Measurements from ENCODE around the gene GAB2. TPM values are rescaled to one million over a fixed set of nuclear protein-coding genes. Genes with fewer than 3 reads are reported as not detected.

The GAB2 gene
- total RNA-seq, 1 donor from 2014 or later = 33.2 TPM

DNA sequence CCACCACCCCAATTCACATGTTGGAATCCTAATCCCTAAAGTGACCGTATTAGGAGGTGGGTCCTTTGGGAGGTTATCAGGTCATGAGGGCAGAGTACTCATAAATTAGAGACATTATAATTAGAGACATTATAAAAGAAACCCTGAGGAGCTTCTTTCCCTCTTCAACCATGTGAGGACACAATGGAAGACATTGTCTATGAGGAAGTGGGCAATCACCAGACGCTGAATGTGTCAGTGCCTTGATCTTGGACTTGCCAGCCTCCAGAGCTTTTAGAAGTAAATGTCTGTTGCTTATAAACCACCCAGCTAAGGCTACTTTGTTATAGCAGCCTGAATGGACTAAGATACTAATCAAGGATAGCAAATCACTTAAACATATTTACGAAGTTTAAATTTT is 14.8 kb downstream of the GAB2 start:
- DNase-seq (ENCODE audit: extremely low read depth, low read depth, low spot score) = no peak

DNA sequence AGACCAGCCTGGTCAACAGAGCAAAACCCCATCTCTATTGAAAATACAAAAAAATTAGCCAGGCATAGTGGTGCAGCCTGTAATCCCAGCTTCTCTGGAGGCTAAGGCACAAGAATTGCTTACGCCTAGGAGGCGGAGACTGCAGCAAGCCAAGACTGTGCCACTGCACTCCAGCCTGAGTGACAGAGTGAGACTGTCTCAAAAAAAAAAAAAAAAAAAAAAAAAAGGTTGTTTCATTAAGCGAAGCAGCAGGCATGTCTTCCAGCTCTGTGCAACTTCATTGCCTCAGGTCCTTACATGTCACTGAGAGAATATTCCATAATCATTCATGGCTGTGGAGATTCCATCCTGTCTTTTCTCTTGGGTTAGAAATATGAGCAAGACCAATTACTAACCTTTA is 16.9 kb downstream of the GAB2 start:
- no peak for DNase-seq (ENCODE audit: extremely low read depth, low read depth, low spot score)

DNA sequence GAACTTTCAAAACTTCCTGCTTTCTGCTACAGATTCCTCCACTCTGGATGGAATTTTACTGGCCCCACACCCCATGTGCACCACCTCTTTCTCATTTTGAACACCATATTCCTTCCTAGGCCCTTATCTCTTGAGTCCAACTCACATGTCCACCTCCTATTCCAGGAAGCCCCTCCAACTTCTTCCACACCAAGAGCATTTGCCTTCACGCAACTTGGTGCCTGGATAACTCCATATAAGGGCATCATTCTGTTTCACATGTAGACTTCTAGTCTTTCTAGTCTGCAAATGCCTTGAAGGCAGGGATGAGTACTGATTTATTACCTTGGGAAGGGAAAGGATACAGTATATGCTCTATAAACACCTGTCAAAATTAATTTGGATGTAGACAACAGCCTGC is 17.5 kb downstream of the GAB2 start:
- DNase-seq (ENCODE audit: extremely low read depth, low read depth, low spot score) = no peak

DNA sequence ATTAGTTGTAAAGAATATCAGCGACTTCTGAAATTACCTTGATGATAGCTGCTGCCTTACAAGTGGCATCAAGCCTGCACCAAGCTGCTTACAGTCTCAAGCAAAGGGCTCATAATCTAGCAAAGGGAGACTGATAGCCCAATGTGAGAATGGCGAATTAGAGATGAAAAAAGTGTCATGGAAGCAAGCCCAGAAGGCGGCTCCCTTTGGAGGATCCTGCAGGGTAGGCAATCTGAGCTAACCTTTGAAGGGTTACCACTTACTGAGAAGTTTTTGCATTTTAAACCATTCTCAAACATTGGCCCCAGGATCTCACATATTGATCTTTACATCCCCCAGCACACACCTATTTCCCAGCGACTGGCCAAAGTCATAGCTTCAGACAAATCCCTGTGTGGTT is 18.5 kb downstream of the GAB2 start:
- DNase-seq (ENCODE audit: extremely low read depth, low read depth, low spot score) = no peak

DNA sequence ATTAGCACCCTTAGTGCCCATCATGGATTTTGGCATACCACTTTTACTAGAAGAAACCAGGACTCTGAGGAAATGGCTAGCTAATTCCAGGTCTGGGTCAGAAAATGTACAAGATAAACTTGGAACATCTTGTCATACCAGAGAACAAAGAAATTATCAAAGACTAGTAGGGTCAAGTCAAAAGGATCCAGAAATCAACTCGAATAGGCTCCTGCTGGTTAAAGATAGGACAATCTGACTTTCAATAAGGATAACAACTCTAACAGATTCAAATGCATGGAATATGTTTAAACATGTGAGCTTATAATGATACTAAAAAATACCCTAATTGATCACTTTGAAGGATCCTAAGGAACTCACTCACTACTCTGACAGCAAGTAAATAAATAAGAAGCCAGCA is 18.9 kb downstream of the GAB2 start:
- no peak for DNase-seq (ENCODE audit: extremely low read depth, low read depth, low spot score)

DNA sequence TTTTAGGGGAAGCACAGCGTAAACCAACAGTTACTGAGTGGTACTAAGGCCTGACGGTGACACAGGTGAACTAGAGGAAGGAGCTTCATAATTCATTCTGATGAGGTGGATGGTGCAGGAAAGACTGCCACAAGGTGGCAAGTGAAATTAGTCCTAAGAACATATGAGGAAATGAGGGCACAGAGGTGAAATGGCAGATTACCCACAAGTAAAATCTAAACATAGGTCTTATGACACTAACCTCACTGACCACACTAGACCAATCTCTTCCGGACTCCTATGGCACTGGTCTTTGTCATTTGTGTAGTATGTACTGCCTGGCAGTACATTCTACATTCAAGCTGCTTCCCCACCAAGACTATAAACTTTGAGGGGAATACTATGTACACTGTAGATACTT is 20.2 kb downstream of the GAB2 start:
- no peak for DNase-seq (ENCODE audit: extremely low read depth, low read depth, low spot score)

DNA sequence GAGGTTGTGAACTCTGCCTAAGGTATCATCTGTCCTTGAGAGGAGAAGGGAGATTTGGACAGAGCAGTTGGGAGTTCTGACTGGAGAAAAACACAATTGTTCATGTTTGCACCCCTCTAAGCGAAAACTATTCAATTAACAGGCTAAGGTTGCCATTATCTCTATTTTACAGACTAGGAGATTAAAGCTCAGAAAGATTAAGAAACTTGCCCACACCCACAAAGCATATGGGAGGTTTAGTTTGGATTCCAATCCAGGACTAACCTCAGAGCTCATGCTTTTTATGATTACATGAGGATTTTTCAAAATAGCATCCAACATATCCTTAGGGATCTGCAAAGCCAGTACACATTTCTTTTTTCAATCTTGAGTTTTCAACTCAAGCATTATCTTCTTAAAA is 22.0 kb downstream of the GAB2 start:
- DNase-seq (ENCODE audit: extremely low read depth, low read depth, low spot score) = no peak

DNA sequence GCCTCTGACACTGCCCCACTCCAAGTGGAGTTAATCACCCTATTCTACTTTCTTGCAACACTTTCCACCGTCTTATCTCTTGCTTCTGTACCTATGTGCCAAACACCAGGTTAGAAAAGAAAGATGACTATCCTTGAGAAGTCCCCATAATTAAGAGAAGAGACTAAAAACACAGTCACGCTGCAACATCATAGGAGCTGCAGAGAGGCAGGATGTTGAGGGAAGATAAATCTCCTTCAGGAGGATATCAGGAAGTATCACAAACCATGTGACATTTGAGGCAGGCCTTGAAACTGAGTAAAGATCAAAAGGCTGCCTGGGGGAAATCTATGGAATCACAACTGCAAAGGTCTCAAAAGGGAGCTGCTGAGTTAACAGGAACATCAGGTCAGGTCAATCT is 24.8 kb downstream of the GAB2 start:
- DNase-seq (ENCODE audit: extremely low read depth, low read depth, low spot score) = no peak

DNA sequence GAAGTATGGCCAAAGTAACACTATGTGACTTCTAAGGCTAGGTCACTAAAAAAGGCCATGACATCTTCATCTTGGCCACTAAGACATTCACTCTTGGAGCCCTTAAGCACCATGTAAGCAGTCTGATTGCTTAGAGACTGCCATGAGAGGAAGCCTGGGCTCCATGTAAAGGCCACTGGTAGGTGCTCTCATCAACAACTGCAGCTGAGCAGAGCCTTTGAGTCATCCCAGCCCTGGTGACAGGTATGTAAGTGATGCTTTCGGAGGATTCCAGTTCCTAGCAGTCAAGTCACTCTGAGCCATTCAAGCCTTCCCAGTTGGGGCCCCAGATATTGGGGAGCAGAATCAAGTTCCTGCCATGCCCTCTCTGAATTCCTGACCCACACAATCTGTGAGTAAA is 26.2 kb downstream of the GAB2 start:
- no peak for DNase-seq (ENCODE audit: extremely low read depth, low read depth, low spot score)

DNA sequence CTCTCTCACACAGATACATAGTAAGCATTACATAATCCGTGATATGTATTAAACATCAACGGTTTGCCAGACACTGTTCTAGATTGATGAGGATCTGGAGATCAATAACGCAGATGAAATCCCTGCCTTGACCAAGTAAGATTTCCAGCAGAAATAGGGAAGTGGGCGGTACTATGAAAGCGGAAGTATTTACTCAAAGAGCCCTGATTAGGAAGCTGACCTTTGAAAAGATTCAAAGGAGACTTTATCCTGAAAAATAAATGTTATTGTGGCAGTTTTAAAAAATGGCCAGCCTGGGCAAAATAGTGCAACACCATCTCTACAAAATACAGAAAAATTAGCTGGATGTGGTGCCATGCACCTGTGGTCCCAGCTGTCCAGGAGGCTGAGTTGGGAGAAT is 26.8 kb downstream of the GAB2 start:
- DNase-seq (ENCODE audit: extremely low read depth, low read depth, low spot score) = no peak

DNA sequence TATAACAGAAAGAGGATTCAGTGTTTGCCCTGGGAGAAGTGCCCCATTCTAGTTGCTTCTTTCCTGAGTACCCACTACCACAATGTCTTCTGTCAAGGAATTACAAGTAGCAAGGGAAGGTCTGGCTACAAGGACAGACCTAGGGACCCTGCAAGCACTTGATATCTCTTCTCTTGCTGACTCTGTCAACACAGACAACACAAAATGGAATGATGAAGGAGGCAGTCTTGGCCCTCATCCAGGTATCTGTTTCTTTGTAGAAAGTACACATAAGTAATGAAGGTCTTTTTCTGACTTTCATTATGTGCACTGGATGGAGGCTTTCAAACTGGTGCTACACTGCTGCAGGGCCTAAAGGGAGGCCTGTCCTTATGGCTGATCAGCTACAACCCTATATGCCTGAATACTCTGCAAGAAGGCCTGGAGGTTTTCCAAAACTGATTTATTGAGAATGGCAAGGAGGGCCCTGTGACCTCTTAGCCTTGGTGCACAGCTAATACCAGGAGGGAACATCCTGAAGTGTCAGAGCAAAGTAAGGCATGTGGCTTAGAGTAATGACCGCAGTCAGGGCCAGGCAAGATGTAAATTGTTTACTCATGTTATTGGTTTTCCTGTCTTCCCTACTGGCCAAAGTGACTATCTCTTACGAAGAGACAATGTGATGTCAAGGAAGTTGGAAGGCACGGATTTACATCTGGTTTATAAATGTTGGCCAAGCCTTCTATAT is 31.2 kb downstream of the GAB2 start:
- DNase-seq (ENCODE audit: extremely low read depth, low read depth, low spot score) = no peak

DNA sequence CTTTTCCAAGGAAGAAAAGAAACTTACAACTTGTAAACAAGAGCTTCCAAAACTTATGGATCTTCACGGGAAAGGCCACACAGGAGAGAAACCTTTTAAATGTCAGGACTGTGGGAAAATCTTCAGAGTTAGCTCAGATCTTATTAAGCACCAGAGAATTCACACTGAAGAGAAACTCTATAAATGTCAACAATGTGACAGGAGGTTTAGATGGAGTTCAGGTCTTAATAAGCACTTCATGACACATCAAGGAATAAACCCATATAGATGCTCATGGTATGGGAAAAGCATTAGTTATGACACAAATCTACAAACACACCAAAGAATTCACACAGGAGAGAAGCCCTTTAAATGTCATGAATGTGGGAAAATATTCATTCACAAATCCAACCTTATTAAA is 32.4 kb downstream of the GAB2 start:
- no peak for DNase-seq (ENCODE audit: extremely low read depth, low read depth, low spot score)

DNA sequence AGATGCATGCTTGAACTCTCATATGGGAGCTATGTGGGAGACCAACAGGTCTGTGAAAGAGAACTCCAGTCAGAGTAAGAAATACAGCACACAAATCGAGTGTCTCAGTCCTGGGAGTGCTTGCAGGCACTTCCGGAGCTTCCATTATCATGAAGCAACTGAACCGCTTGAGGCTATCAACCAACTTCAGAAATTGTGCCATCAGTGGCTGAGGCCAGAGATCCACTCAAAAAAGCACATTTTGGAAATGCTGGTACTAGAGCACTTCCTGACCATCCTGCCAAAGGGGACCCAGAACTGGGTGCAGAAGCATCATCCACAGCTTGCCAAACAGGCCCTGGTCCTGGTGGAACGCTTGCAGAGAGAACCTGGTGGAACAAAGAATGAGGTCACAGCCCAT is 33.4 kb downstream of the GAB2 start:
- DNase-seq (ENCODE audit: extremely low read depth, low read depth, low spot score) = no peak

DNA sequence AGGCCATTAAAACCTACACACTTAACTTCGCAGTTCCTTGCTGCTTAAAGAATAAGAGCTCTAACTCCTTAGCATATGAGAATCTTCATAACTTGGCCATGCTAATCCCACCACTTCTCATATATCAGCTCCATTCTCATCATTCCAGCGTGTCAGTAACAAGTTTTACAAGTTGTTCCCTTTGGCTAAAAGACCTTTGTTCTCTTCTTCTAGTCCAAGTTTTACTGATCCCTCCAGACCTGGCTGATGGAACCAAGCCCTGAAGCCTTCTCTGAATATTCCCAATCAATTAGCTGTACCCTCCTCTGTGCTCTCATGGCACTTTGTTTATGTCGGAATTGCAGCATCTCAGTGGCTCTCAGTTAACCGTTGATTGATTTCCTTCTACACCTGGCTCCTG is 35.8 kb downstream of the GAB2 start:
- no peak for DNase-seq (ENCODE audit: extremely low read depth, low read depth, low spot score)

DNA sequence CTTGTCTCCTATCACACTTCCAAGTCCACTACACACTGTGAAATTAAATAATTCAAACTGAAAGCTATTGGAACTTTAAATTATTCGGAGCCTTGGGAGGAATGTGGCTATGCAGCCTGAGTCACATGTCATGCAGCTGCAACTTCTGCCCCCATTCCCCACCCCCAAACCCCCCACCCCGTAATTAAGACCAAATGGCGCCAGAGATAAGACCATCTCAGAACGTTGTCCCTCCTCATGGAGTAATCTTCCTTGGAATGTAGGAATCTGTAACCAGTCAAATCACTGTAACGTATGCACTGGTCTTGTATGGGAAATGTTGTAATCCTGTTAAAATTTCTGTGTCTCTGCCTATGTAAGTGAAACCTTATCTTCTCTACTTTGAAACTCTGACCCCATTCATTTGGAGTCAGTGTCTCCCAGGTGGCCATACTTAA is 37.0 kb downstream of the GAB2 start:
- no peak for DNase-seq (ENCODE audit: extremely low read depth, low read depth, low spot score)

DNA sequence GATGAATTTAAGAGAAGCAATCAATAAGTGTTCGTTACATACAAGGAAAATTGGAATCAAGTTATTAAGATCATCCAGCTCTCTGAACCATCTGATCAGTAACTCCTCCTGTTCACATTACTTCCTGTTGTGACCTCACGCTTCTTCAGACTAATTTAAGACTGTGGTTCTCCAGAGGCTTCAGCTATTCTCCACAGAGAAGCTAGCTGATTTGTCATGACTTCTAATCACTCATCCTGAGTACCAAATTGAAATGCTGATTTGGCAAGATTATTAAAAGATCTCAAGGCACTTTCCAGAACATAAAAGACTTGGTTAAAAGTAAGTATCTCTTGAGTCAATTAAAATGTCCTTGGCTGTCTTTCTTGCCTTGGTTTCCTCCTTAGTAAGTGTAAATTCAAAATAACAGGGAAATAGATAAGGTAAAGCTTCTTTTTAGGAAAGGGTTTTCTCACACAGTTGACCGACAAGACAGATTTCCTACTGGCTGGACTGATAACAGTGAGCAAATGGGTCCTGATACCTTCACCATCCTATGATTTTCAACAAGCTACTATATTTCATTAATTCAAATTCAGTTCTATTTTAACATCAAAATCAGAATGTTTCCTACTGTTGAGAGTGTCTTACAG is 38.5 kb downstream of the GAB2 start:
- no peak for DNase-seq (ENCODE audit: extremely low read depth, low read depth, low spot score)

DNA sequence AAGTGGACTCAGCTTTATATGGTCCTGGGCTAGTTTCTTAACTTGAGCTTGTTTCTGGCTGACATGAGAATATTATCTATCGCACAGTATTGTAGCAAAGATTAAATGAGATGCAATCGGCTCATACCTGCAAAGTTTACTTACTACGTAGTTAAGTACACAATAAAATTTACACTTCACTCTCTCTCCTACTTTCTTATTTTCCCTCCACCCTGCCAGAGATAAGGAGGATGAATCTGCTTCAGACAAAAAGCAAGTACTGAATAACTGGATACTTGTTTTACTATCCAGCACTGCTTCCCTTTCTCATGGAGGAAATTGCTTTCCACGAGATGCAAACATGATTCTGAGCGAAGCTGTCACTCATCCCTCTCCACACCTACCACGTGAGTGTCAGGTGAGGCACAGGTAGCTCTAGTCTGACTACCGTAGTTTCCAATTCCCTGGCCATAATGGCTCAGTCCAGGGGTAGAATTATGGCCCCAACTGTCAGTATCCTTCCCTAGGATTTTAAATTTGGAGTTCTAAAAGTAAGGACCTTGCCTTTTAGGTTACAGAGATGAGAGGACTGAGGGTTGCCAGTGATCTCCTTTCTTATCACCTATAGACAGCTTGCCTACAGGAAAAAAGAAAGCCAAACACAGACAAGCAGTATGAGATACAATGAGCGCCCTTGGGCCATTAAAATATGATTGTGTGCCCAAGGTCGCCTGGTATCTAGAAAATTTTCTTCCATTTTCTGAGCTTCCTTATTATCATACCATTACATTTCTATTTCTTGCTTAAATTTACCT is 39.8 kb downstream of the GAB2 start:
- DNase-seq (ENCODE audit: extremely low read depth, low read depth, low spot score) = no peak

DNA sequence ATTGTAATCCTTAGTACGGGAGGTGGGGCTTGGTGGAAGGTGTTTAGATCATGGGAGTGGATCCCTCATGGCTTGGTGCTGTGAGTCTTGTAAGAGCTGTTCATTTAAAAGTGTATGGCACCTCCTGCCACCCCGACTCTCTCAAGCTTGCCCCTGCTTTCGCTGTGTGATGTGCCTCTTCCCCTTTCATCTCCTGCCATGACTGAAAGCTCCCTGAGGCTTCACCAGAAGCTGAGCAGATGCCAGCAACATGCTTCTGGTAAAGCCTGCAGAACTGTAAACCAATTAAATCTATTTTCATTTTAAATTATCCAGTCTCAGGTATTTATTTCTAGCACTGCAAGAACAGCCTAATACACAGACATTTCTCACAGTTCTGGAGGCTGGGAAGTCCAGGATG is 40.8 kb downstream of the GAB2 start:
- no peak for DNase-seq (ENCODE audit: extremely low read depth, low read depth, low spot score)

DNA sequence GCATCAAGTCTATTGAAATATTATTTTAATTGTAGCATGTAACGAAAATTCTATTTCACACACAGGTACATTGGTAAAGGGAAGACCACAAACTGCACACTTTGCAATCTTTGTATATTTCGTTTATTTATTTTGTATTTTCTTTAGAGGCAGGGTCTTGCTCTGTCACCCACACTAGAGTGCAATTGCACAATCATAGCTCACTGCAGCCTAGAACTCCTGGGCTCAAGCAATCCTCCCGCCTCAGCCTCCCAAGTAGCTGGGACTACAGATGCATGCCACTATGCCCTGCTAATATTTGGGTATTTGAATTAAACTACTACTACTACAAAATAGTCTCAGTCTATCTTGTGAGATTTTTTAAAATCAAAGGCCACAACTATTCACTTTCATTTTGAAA is 42.7 kb downstream of the GAB2 start:
- DNase-seq (ENCODE audit: extremely low read depth, low read depth, low spot score) = no peak

DNA sequence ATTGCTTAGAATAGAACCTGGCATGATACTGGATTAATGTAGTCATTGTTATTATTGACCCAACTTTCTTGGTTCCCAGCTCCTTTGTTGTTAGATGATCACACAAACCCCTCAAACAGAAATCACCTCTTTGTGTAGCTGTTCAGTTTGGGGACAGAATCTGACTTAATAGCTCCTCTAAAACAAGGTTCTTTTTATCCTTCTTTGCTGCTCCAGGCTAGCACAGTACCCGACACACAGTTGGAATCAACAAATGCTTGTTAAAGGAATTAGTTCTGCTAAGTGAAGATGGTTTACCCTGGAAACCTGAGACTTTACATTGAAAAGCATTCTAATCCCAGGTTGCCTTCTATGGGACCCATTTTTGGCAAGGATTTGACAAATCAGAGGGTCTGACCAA is 43.9 kb downstream of the GAB2 start:
- no peak for DNase-seq (ENCODE audit: extremely low read depth, low read depth, low spot score)

DNA sequence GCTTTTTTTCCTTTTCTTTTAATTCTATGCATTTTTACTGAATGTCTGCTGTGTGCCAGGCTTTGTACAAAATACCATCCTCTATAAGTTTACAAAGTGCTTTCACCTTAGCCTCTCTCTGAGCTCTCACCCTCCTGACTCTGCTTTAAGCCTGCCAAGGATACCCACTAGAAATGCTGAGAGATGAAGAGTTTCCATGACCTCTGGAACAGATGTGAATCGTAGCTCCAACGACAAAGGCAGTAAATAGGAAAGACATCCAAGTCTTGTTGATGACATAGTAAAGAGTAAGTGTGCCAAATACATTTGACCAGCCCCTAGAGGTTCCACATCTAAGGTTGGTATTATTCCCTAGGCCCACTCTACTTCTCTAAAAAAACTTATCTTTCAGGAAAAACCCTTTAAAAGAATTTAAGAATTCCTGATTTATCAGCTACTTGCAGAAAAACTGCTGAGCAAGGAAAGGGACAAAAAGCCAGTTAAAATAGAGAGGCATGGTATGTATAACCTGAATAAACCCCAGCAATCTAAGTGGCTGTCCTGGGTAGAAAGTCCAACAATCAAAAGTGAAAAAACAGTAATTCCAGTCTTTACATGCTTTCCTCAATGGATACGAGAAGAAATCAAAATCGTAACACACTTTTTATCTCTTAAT is 45.4 kb downstream of the GAB2 start:
- no peak for DNase-seq (ENCODE audit: extremely low read depth, low read depth, low spot score)

All from glomerular endothelial cell (primary cell).